Activated CD8-positive, alpha-beta memory T cell treated with anti-CD3 and anti-CD28 coated beads, Interleukin-2, amount 10 ng/mL, durations not matched to agents 7 days and 5 days (primary cell): ENCODE data around the gene FBL. TPM values are rescaled to one million over a fixed set of nuclear protein-coding genes. Genes with fewer than 3 reads are reported as not detected.
"Not testable (repeated sequence)": the region's sequence is repeated elsewhere in the genome, so short reads cannot be mapped to it uniquely, and the experiment has no call there.

ENCODE experiments used
- ATAC-seq: fragments of 150-1000 bp; cut with Tn5 transposase; one replicate; pipeline ENCODE4 v1.10.0; 2021; ENCODE audit warnings: moderate library complexity
- CTCF ChIA-PET: fragments of 350-600 bp; sonication (Branson Sonifier 250); formaldehyde crosslinking; loops from one replicate; lab custom pipeline; 2021; ENCODE audit warnings: antibody characterized with exemption; lab: Charles Lee
- DNase-seq: peaks from one replicate; pipeline ENCODE4 v3.0.0-alpha.2; 2020
- H3K27ac Mint-ChIP-seq: one replicate; pipeline ENCODE4 v1.8.0; 2021; ENCODE audit warnings: mild to moderate bottlenecking, mixed read lengths
- H3K27me3 Mint-ChIP-seq: one replicate; pipeline ENCODE4 v1.8.0; 2021; ENCODE audit warnings: mixed read lengths
- H3K36me3 Mint-ChIP-seq: one replicate; pipeline ENCODE4 v1.8.0; 2021; ENCODE audit warnings: mild to moderate bottlenecking, mixed read lengths
- H3K4me1 Mint-ChIP-seq: one replicate; pipeline ENCODE4 v1.8.0; 2021; ENCODE audit warnings: mixed read lengths
- H3K4me3 Mint-ChIP-seq: one replicate; pipeline ENCODE4 v1.8.0; 2021; ENCODE audit warnings: mild to moderate bottlenecking, moderate library complexity, mixed read lengths
- H3K9me3 Mint-ChIP-seq: one replicate; pipeline ENCODE4 v1.8.0; 2022; ENCODE audit warnings: low read depth, mixed read lengths
- total RNA-seq, 2 experiments: library from RNA; stranded (reverse); gene quantifications; one replicate each; pipeline ENCODE4 v1.2.3, GENCODE V29; 2021

The FBL gene
- total RNA-seq, 2 experiments from 2014 or later, result 374 to 453 TPM

DNA sequence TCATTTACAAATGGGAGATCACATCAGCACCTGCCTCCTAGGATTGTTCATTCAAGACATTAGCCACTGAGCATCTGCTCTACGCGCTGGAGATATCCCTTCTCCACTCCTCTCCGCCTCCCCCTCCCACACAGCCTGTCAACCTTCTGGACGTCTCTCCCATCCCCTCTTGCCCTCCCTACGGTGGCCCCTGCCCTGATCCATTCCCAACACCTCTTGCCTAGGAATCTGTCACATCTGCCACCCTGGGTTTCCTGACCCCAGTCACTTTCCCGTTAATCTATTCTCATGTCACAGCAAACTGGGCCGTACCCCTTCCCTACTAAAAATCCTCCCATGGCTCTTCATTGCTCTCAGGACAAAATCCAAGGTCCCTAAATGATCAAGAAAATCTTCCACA is 22.5 kb downstream of the FBL start:
- CTCF ChIA-PET, result interaction anchor here (1.4 to 1.6 kb wide), 2 partner anchors 31 to 54 kb away, joined by 4 to 7 read pairs; no protein-coding TSS in a partner anchor
- Mint-ChIP-seq H3K4me3 (no peak overlapping the region), H3K27me3 (no peaks in the 10 kb centered on the region), H3K9me3 (no peaks in the 10 kb centered on the region), H3K4me1 (peaks cover 10% of the 10 kb centered on the region), H3K27ac (no peak overlapping the region), H3K36me3 (peaks cover 12% of the 10 kb centered on the region)
- ATAC-seq (no peak), DNase-seq (no peak)

DNA sequence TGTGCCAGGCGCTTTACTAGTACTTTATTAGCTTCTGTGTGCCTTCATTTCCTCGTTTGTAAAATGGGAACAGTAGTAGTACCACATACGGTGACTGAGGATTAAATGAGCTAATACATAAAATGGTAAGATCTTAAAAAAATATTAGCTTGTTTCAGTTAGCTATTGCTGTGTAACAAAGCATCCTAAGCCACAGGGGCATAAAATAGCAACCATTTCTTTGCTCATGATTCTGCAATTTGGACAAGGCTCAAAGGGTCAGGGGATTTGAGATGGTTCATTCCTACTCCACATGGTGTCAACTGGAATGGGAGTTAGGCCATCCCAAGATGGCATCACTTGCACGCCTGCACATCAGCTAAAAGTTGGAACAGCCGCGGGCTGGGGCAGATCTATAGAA is 25.5 kb downstream of the FBL start:
- no peaks in the 10 kb centered on the region for H3K9me3 Mint-ChIP-seq
- H3K36me3 Mint-ChIP-seq, result peaks cover 3% of the 10 kb centered on the region
- CTCF ChIA-PET, result interaction anchor here (0.8 to 1.5 kb wide), 2 partner anchors 28 to 150 kb away, joined by 3 read pairs; partner anchors contain the start of gene PSMC4
- H3K27me3 Mint-ChIP-seq, result no peaks in the 10 kb centered on the region
- no peak overlapping the region for H3K4me3 Mint-ChIP-seq
- H3K27ac Mint-ChIP-seq, result no peak overlapping the region
- DNase-seq, result no peak
- H3K4me1 Mint-ChIP-seq, result peaks cover 9% of the 10 kb centered on the region
- no peak for ATAC-seq

DNA sequence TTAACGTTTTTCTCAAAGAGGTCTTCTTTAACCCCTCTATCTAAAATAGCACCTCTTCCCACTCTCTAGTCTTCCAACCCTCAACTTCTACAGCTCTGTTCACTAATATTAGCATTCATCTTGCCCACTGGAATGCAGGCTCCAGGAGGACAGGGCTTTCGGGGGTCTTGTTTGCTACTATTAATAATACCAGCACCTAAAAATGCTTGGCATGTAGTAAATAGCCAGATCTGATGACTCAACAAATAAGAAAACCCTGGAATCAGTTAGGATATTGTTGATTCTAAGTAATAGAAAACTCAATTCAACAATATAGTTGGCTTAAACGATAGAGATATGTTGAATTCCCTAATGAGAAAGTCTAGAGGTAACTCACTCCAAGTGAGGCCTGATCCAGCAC is 26.4 kb downstream of the FBL start:
- Mint-ChIP-seq H3K27me3 (no peaks in the 10 kb centered on the region), H3K9me3 (no peaks in the 10 kb centered on the region)
- CTCF ChIA-PET, result interaction anchor here (1.2 to 1.5 kb wide), 2 partner anchors 24 to 151 kb away, joined by 3 to 4 read pairs; partner anchors contain the start of gene PSMC4

DNA sequence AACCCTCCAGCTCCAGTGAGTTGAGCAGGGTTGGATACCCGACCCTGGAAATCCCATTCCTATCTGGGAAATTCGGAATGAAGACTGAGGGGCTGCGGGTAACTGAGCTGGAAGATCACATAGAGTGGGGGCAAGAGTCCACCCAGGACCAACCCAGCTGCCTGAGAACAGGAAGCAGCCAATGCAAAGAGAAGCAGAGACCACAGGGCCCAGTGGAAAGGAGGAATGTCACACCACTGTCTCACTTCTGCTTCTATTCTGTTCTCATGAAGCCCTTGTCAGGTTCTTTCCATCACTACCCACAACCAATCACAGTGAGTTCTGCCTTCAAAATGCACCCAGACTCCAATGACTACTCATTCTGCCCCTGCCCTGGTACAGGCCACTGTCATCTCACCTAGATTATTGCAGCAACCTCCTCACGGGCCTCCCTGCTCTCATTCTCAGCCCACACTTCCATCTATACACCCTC is 27.5 kb downstream of the FBL start:
- CTCF ChIA-PET, result interaction anchor here (1.0 to 1.2 kb wide), 2 partner anchors 25 to 26 kb away, joined by 4 read pairs; no protein-coding TSS in a partner anchor
- Mint-ChIP-seq H3K4me3 (no peak overlapping the region), H3K27me3 (no peaks in the 10 kb centered on the region), H3K27ac (no peak overlapping the region), H3K9me3 (no peaks in the 10 kb centered on the region), H3K36me3 (peaks cover 3% of the 10 kb centered on the region), H3K4me1 (peaks cover 9% of the 10 kb centered on the region)
- ATAC-seq (no peak), DNase-seq (no peak)

More for the DNA sequence above, 26.4 kb downstream of the FBL start:
- Mint-ChIP-seq H3K4me3 (no peak overlapping the region), H3K36me3 (peaks cover 3% of the 10 kb centered on the region), H3K4me1 (peaks cover 9% of the 10 kb centered on the region), H3K27ac (no peak overlapping the region)
- no peak for ATAC-seq
- DNase-seq, result no peak

DNA sequence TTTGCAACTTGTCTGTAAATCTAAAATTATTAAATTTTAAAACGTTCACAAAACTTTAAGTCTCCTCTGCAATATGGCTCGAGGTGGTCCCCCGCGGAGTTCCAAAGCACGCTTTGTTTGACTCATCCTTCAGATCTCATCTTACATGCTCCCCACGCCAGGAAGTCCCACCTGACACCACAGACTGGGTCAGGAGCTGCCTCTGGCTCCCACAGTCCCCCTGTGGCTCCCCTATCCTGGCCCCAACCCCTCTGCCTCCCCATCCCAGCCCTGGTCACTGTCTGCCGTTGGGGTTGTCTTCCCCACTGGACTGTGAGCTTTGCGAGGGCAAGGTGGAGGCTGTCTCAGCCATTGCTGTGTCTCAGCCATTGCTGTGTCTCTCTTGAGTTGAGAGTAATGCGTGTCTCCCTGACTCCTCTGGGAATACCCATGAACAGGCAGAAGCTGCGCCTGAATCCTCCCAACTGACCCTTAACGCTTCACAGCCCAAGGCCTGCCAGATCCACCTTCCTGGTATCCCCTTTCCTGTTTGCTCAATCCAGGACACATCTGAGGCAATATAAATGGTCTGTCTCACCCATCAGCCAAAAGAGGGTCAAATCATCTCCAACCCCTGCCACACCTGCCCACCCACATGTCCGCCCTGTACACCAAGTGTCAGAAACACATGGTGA is 28.2 kb downstream of the FBL start:
- CTCF ChIA-PET, result interaction anchor here (0.5 kb wide), 1 partner anchor 833 kb away, joined by 4 read pairs; no protein-coding TSS in a partner anchor
- no peak overlapping the region for H3K27ac Mint-ChIP-seq
- peaks cover 9% of the 10 kb centered on the region for H3K4me1 Mint-ChIP-seq
- ATAC-seq (no peak), DNase-seq (no peak)
- H3K36me3 Mint-ChIP-seq, result peaks cover 3% of the 10 kb centered on the region
- no peaks in the 10 kb centered on the region for H3K27me3 Mint-ChIP-seq
- no peak overlapping the region for H3K4me3 Mint-ChIP-seq
- H3K9me3 Mint-ChIP-seq, result no peaks in the 10 kb centered on the region

DNA sequence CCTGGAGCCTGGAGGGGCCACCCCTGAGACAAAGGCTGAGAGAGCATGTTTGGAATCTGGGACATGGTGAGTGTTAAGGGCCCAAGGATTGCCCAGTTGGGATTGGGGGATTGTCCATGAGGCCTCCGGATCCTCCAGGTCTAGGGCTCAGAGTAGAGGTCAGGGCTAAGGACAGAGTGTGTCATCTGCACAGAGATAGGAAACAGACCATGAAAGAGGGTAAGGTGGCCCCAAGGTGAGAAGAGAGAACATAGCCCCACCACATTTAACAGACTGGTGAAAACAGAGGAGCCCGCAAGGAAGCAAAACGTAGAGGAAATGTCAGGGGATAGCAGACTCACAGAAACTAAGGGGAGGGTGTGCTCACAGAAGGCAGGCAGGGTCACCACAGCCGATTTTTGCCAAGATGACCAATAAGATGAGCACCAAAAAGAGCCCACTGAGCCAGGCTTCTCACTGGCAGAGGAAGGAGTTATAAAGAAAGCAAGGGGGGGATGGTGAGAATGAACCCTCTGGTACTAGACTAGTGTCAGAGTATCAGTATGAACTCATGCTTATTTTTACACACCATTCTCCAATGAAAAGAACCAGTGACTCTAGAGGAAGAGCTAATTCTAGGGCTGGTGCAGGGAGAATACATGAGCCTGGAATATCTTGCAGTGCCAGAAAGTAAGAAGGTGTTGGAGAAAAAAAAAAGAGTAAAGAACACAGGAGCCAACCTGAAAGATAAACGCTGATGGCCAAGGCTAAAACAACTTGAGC is 29.7 kb downstream of the FBL start:
- no peak for ATAC-seq
- Mint-ChIP-seq H3K27ac (no peak overlapping the region), H3K9me3 (no peaks in the 10 kb centered on the region), H3K27me3 (no peaks in the 10 kb centered on the region), H3K36me3 (peaks cover 3% of the 10 kb centered on the region), H3K4me1 (peaks cover 9% of the 10 kb centered on the region), H3K4me3 (no peak overlapping the region)
- no peak for DNase-seq
- CTCF ChIA-PET, result no interaction called here

DNA sequence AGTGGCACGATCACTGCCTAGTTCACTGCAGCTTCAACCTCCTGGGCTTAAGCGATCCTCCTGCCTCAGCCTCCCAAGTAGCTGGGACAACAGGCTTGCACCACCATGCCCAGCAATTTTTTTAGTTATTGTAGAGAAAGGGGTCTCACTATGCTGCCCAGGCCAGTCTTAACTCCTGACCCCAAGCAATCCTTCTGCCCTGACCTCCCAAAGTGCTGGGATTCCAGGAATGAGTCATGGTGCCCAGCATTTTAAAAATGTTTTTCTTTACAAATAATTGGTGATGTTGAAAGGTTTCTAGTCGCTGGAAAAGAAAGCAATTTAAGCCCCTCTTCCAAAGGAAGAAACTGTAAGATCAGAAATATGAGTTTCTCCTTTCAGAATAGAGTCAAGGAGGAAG is 31.6 kb downstream of the FBL start:
- CTCF ChIA-PET, result interaction anchor here (1.2 to 1.8 kb wide), 3 partner anchors 14 to 28 kb away, joined by 3 to 6 read pairs (median 5); no protein-coding TSS in a partner anchor
- no peaks in the 10 kb centered on the region for H3K27me3 Mint-ChIP-seq
- no peaks in the 10 kb centered on the region for H3K9me3 Mint-ChIP-seq
- no peak for ATAC-seq
- peaks cover 3% of the 10 kb centered on the region for H3K36me3 Mint-ChIP-seq
- H3K4me1 Mint-ChIP-seq, result peaks cover 9% of the 10 kb centered on the region
- H3K4me3 Mint-ChIP-seq, result no peak overlapping the region
- no peak overlapping the region for H3K27ac Mint-ChIP-seq
- DNase-seq, result no peak

DNA sequence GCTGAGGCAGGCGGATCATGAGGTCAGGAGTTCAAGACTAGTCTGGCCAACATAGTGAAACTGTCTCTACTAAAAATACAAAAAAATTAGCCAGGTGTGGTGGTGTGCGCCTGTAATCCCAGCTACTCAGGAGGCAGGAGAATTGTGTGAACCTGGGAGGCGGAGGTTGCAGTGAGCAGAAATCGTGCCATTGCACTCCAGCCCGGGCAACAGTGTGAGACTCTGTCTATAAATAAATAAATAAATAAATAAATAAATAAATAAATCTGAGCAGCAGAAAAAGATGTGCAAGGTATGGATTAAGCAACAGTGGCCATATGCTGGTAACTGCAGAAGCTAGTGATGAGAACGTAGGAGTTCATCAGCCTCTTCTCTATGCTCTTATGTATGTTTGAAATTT is 32.1 kb downstream of the FBL start:
- not testable (repeated sequence) for H3K27me3 Mint-ChIP-seq, DNase-seq, H3K36me3 Mint-ChIP-seq, ATAC-seq, H3K27ac Mint-ChIP-seq, H3K4me1 Mint-ChIP-seq, H3K9me3 Mint-ChIP-seq, H3K4me3 Mint-ChIP-seq
- CTCF ChIA-PET, result interaction anchor here (1.4 to 1.8 kb wide), 2 partner anchors 22 to 29 kb away, joined by 5 to 6 read pairs; no protein-coding TSS in a partner anchor

DNA sequence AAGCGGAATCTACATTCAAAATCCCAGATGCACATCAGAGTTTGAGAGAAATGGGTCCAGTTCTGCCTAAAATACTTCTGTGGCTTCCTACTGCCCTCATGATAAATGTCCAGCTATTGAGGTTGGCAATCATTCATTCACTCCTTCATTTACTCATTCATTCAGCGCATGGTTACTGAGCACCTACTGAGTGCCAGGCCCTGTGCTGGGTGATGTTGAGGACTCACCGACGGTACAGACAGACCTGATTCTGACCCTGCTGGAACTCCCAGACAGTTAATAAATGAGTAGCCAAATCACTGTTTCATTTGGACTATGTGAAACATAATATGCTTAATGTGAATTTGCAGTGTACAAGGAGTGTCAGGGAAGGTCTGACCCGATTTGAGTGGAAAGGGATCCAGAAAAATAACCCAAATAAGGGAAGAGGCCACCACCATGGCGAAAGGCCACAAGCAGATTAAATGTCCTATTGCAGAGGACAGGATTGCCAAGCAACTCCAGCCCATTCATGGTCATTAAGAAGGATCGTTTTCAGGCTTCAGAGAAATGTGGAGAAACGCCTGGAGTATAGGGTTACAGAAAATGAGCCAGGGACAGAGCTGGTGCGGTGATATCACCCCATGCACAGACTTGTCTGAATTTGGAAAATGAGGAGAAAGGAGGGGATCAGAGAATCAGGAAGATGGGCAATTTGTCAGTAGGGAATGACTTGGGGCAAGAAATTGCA is 32.8 kb downstream of the FBL start:
- Mint-ChIP-seq H3K36me3 (peaks cover 3% of the 10 kb centered on the region), H3K4me1 (peaks cover 6% of the 10 kb centered on the region), H3K27me3 (no peaks in the 10 kb centered on the region), H3K27ac (no peak overlapping the region), H3K9me3 (no peaks in the 10 kb centered on the region), H3K4me3 (no peak overlapping the region)
- DNase-seq (no peak), ATAC-seq (no peak)
- CTCF ChIA-PET, result interaction anchor here (1.8 kb wide), 1 partner anchor 30 kb away, joined by 6 read pairs; no protein-coding TSS in a partner anchor

DNA sequence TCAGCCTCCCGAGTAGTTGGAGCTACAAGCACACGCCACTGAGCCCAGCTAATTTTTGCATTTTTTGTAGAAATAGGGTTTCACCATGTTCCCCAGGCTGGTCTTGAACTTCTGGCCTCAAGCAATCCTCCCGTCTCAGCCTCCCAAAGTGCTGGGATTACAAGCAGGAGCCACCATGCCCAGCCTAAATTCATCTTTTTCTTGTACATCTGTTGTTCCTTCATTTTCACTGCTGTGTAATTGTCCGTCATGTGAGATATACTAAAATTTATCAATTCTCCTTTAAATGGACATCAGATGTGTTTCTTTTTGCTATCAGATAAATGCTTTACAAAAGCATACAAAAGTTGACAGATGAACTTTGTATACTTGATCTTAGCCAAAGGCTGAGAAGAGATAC is 35.1 kb downstream of the FBL start:
- Mint-ChIP-seq H3K27me3 (no peaks in the 10 kb centered on the region), H3K4me1 (peaks cover 2% of the 10 kb centered on the region), H3K27ac (no peak overlapping the region), H3K36me3 (peaks cover 2% of the 10 kb centered on the region), H3K9me3 (no peaks in the 10 kb centered on the region), H3K4me3 (no peak overlapping the region)
- CTCF ChIA-PET, result interaction anchor here (1.1 to 2.5 kb wide), 3 partner anchors 15 to 33 kb away, joined by 5 to 13 read pairs (median 6); no protein-coding TSS in a partner anchor
- DNase-seq (no peak), ATAC-seq (no peak)

DNA sequence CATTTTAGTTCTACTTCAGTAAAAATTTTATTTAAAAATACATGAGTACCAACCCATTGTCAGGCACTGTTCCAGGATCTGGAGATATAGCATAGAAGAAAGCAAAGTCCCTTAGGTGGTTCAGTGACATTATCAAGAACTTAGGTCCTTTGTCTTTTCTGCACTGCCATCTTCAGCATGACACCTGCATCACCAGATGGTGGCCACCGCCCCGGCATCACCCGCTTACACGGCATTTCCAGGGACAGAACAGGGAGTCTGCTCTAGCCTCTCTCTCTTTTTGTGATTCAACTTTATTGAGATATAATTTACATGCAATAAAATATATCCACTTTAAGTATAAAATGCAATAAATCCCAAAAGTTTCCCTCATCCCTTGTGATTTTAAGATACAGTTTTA is 35.8 kb downstream of the FBL start:
- DNase-seq (no peak), ATAC-seq (no peak)
- CTCF ChIA-PET, result interaction anchor here (1.1 to 2.5 kb wide), 2 partner anchors 15 to 33 kb away, joined by 6 to 13 read pairs; no protein-coding TSS in a partner anchor
- H3K4me3 Mint-ChIP-seq, result no peak overlapping the region
- H3K9me3 Mint-ChIP-seq, result no peaks in the 10 kb centered on the region
- peaks cover under 1% of the 10 kb centered on the region for H3K27me3 Mint-ChIP-seq
- no peaks in the 10 kb centered on the region for H3K36me3 Mint-ChIP-seq
- no peak overlapping the region for H3K27ac Mint-ChIP-seq
- H3K4me1 Mint-ChIP-seq, result no peaks in the 10 kb centered on the region

DNA sequence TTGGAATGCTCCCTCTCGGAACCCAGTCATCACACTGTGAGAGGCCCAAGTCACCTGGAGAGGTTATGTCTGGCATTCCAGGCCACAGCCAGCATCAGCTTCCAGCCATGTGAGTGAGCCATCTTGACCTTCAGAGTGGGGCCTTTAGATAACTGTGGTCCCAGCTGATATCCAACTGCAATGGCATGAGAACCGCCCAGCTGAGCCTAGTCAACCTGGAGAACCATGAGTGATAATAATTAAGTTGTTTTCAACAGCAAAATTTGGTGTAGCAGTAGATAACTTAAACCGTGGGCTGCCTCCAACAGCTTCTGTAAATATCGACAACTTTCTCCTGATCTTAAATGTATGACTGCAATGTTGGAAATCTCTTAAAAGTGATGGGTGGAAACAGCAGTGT is 36.8 kb downstream of the FBL start:
- H3K9me3 Mint-ChIP-seq, result no peaks in the 10 kb centered on the region
- no peak for DNase-seq
- H3K4me1 Mint-ChIP-seq, result no peaks in the 10 kb centered on the region
- H3K4me3 Mint-ChIP-seq, result no peak overlapping the region
- H3K36me3 Mint-ChIP-seq, result no peaks in the 10 kb centered on the region
- CTCF ChIA-PET, result interaction anchor here (0.7 to 2.5 kb wide), 2 partner anchors 34 to 1623 kb away, joined by 3 to 13 read pairs; no protein-coding TSS in a partner anchor
- ATAC-seq, result no peak
- peaks cover 2% of the 10 kb centered on the region for H3K27me3 Mint-ChIP-seq
- H3K27ac Mint-ChIP-seq, result no peak overlapping the region

DNA sequence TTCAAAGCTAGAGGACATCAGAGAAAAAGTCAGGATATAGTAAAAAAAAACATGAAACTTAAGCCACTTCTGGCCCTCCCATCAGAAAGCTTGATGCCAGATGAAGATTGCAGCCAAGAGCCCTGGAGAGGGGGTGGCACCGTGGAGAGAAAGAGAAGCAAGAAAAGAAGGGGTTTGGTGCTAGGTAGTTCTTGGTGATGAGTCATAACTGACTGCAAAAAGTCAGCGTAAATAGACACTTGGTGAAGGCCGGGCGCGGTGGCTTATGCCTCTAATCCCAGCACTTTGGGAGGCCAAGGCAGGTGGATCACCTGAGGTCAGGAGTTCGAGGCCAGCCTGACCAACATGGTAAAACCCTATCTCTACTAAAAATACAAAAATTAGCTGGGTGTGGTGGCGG is 37.5 kb downstream of the FBL start:
- not testable (repeated sequence) for H3K27ac Mint-ChIP-seq, H3K36me3 Mint-ChIP-seq, ATAC-seq, DNase-seq, H3K9me3 Mint-ChIP-seq, H3K27me3 Mint-ChIP-seq, H3K4me3 Mint-ChIP-seq, H3K4me1 Mint-ChIP-seq
- CTCF ChIA-PET, result interaction anchor here (0.9 to 2.5 kb wide), 2 partner anchors 16 to 35 kb away, joined by 4 to 13 read pairs; no protein-coding TSS in a partner anchor
